T-helper 22 cell (primary cell): ENCODE results near the gene MXRA5.
"Not testable (repeated sequence)": the region's sequence is repeated elsewhere in the genome, so short reads cannot be mapped to it uniquely, and the experiment has no call there.

ENCODE experiments used
- DNase-seq: peaks from one replicate; pipeline ENCODE4 v3.0.0-alpha.2; 2020; ENCODE audit warnings: low read depth

Gene MXRA5

GRCh38 chrX:3346501-3347259 is at the start of gene MXRA5:
TSS of gene MXRA5 (minus strand) at chrX:3346652. CDS start at chrX:3343833, 2,819 bp downstream.
- DNase-seq = no peak

GRCh38 chrX:3393581-3394111 is 47.2 kb upstream of the MXRA5 start:
- no peak for DNase-seq

GRCh38 chrX:3393178-3393577 is 46.7 kb upstream of the MXRA5 start:
- no peak for DNase-seq

- DNase-seq = no peak
Measured at GRCh38 chrX:3388457-3388856, 42.0 kb upstream of the MXRA5 start.

- DNase-seq = no peak
Measured at GRCh38 chrX:3384327-3384726, 37.9 kb upstream of the MXRA5 start.

- no peak for DNase-seq
Measured at GRCh38 chrX:3380603-3381002, 34.2 kb upstream of the MXRA5 start.

- no peak for DNase-seq
Measured at GRCh38 chrX:3379111-3379510, 32.7 kb upstream of the MXRA5 start.

- no peak for DNase-seq
Measured at GRCh38 chrX:3378156-3378555, 31.7 kb upstream of the MXRA5 start.

GRCh38 chrX:3377560-3377959 is 31.1 kb upstream of the MXRA5 start:
- no peak for DNase-seq

- not testable (repeated sequence) for DNase-seq
Measured at GRCh38 chrX:3375878-3376508, 29.5 kb upstream of the MXRA5 start.

- no peak for DNase-seq
Measured at GRCh38 chrX:3374108-3374800, 27.8 kb upstream of the MXRA5 start.

- DNase-seq = no peak
Measured at GRCh38 chrX:3371163-3371562, 24.7 kb upstream of the MXRA5 start.

- no peak for DNase-seq
Measured at GRCh38 chrX:3370656-3371055, 24.2 kb upstream of the MXRA5 start.

GRCh38 chrX:3362956-3363355 is 16.5 kb upstream of the MXRA5 start:
- DNase-seq = no peak

- DNase-seq = no peak
Measured at GRCh38 chrX:3360881-3361280, 14.4 kb upstream of the MXRA5 start.

GRCh38 chrX:3352741-3353140 is 6.3 kb upstream of the MXRA5 start:
- DNase-seq = not testable (repeated sequence)

GRCh38 chrX:3351276-3351675 is 4.8 kb upstream of the MXRA5 start:
- no peak for DNase-seq

- DNase-seq = no peak
Measured at GRCh38 chrX:3348191-3348590, 1.7 kb upstream of the MXRA5 start.

GRCh38 chrX:3345281-3346191 is 916 bp downstream of the MXRA5 start:
- DNase-seq = no peak

- DNase-seq = not testable (repeated sequence)
Measured at GRCh38 chrX:3343569-3343968, 2.9 kb downstream of the MXRA5 start.

GRCh38 chrX:3340016-3340415 is 6.4 kb downstream of the MXRA5 start:
- no peak for DNase-seq

- no peak for DNase-seq
Measured at GRCh38 chrX:3326681-3327080, 19.8 kb downstream of the MXRA5 start.
